Right lobe of liver (tissue), 4 donors: ENCODE measurements around the gene CACNA1C.

Experiments used
- CTCF ChIP-seq, 4 donors: fragments of 200-600 bp in 3 of 4; fragments of 450-650 bp in 1 of 4; IDR thresholded peaks; one replicate each; pipeline versions ENCODE4 v1.5.1 to v1.8.0; 2016 to 2022; ENCODE audit warnings: antibody characterized with exemption in 4 of 4, mild to moderate bottlenecking in 2 of 4
- POLR2A ChIP-seq: fragments of 450-650 bp; IDR thresholded peaks from one replicate; pipeline ENCODE4 v1.6.1; 2017; ENCODE audit warnings: antibody characterized with exemption, mild to moderate bottlenecking
- donor health status: DM: no; HTN: no; CAD: no.
- donor health status: DM: no; HTN: no; CAD: no.
- donor health status: DM: no; HTN: yes; CAD: no.

GRCh38 chr12:2246358-2246757 is 193.6 kb downstream of the CACNA1C start:
- TF ChIP-seq CTCF (IDR thresholded peaks at IDR 0.05) = no peak
- no peak for TF ChIP-seq POLR2A
